HG02571 (cell line): ENCODE results near the gene VSTM1.
A peak's percentile ranks its signal among the peaks of the same experiment; 100 is the strongest.
"Not testable (repeated sequence)": the region's sequence is repeated elsewhere in the genome, so short reads cannot be mapped to it uniquely, and the experiment has no call there.

Source experiments
- ATAC-seq: cut with Tn5 transposase; IDR thresholded peaks from one replicate; pipeline ENCODE4 v1.9.1; 2021; ENCODE audit warnings: mild to moderate bottlenecking, moderate library complexity; ENCODE audit not compliant: unreplicated experiment

VSTM1 gene, protein sequence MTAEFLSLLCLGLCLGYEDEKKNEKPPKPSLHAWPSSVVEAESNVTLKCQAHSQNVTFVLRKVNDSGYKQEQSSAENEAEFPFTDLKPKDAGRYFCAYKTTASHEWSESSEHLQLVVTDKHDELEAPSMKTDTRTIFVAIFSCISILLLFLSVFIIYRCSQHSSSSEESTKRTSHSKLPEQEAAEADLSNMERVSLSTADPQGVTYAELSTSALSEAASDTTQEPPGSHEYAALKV

DNA sequence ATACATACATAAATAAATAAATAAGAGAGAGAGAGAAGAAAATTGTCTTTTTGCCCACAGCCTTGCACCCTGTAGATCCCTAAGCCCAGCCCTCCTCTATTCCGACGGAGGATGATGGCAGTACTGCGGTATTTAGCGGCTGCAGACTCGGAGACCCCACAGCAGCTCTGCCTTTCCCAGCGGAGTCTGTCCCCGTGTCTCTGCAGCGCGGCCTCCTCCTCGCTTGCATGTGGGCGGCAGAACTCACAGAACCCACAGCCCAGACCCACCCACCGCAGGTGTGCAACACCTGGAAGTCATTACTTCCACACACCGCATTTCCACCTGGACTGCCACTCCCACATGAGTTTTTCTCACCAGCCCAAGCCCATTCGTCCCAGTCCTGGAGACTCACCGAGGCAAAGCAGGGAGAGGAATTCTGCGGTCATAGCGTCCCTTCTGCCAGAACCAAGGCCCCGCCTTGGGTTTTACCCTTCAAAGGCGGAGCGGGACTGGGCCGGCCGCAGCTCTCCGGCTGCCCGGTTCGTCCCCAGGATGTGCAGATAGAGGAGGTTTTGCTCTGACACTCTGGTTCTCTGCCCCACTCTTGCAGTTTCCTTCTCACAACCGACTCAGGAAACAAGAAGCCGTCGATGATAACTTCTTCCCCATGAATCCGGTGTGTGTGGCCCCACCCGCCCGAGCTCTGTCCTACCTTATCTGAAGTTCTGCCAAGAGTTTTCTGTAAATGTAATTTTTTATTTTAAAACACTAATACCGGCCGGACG is at the start of gene VSTM1:
TSS of gene VSTM1 (minus strand) at position 548 of the 767 bp plus-strand sequence. CDS start at position 428, 120 bp downstream.
- ATAC-seq = no peak

- ATAC-seq = no peak
Measured at GRCh38 chr19:54109651-54110050, 46.0 kb upstream of the VSTM1 start.

GRCh38 chr19:54108496-54108895 is 44.8 kb upstream of the VSTM1 start:
- no peak for ATAC-seq

GRCh38 chr19:54107876-54108490 is 44.3 kb upstream of the VSTM1 start:
- no peak for ATAC-seq

- no peak for ATAC-seq
Measured at GRCh38 chr19:54106716-54107115, 43.0 kb upstream of the VSTM1 start.

DNA sequence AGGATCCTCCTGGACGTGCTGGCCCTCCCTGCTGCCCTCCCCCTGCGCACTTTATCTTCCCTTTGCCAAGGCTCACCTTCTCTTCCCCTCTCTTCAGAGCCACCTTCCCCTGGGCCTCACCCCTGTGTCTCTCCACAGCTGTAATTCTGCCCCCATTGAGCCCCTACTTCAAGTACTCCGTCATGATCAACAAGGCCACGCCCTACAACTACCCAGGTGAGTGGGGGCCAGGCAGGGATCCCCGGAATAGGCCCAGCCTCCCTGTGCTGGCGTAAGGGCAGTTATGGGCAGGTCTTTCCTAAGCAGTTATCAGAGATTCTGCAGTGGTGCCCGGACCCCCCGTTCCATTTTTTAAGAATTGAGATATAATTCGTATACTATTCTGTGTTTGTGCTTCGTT is 42.1 kb upstream of the VSTM1 start:
- ATAC-seq = no peak

DNA sequence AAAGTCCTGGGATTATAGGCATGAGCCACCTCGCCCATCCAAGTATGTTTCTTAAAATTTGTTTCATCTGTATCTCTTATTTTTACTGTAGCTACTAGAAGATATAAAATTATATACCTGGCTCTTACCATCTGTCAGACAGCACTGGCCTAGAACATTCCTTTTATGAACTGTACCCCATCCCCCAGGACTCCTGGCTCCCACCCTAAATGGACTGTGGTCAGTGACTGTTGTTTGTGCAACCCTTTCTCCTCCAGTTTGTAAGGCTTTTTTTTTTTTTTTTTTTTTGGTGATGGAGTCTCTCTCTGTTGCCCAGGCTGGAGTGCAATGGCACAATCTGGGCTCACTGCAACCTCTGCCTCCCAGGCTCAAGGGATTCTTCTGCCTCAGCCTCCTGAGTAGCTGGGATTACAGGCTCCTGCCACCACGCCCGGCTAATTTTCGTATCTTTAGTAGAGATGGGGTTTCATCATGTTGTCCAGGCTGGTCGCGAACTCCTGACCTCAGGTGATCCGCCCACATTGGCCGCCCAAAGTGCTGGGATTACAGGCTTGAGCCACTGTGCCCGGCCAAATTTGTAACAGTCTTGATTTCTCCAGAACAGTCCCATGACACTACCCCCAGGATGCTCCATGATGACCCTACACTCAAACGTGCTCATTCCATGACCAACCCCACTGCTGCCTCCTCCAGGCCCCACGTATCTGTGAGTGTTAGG is 41.5 kb upstream of the VSTM1 start:
- no peak for ATAC-seq

GRCh38 chr19:54102421-54103169 is 38.9 kb upstream of the VSTM1 start, which contains the start of gene NDUFA3:
NDUFA3 (plus strand) TSS chr19:54102855; CDS start chr19:54102879, 24 bp downstream.
- peak; percentile 91 for ATAC-seq

DNA sequence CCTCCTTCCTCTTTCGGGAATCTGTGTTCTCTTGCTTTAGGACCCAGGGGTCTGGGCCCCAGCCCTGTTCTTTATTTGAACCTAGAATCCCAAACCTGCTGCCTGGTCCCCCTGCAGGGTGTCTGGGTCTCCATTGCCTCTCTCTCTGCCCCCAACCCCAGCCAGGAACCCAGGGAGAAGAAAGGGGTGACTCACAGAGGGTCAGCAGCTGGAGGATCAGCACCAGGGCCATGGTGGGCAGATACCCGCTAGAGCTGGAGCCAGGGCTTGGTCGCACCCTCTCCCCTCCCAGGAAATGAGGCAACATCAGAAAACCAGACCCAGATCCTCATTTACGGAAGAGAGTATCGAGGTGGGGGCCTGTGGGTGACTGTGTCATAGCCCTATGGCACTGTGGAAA is 36.9 kb upstream of the VSTM1 start, which contains the start of gene OSCAR:
TSS of gene OSCAR (minus strand) at position 243 of the 400 bp plus-strand sequence. CDS start at position 232, 11 bp downstream.
- no peak for ATAC-seq

GRCh38 chr19:54099903-54100255 is 36.2 kb upstream of the VSTM1 start:
- ATAC-seq = not testable (repeated sequence)

- ATAC-seq = no peak
Measured at GRCh38 chr19:54099190-54099902, 35.6 kb upstream of the VSTM1 start.

DNA sequence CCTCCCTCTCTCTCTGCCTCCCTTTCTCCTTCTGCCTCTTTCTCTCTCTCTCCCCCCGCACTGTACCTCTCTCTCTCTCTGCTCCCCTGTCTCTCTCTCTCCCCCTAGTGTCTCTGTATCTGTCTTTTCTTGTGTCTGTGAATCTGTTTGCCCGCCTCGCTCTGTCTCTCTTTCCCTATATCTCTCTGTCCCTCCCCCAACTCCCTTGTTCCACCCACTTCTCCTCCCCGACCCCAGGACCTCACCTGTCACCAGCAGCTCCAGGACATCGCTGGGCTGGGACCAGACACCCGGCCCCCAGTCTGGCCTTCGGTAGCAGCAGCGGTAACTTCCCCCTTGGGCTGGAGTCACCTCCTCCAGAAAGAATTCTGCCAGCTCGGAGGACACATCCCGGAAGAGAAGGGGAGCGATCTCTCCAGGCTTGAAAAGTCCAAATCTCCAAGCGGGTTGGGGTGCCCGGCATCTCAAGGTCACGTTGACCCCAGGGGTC is 33.0 kb upstream of the VSTM1 start:
- no peak for ATAC-seq

DNA sequence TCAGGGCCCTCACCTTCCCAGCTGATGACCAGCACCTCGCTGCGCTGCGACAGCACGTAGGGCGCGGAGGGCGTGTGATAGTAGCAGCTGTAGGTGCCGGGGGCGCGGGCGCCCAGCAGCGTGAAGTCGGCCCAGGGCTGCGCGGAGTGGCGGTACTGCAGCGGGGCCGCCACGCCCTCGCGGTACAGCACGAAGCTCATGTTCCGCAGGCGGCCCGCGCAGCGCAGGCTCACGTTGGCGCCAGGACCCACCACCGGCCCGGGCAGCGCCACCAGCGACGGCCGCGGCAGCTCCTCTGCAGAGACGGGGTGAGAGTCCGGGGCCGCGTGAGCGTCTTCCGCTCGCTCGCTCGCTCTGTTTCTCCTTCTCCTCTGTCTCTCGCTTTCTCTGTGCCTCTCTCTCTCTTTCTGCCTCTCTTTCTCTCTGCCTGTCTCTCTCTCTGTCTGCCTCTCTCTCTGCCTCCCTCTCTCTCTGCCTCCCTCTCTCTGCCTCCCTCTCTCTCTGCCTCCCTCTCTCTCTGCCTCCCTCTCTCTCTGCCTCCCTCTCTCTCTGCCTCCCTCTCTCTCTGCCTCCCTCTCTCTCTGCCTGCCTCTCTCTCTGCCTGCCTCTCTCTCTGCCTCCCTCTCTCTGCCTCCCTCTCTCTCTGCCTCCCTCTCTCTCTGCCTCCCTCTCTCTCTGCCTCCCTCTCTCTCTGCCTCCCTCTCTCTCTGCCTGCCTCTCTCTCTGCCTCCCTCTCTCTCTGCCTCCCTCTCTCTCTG is 32.3 kb upstream of the VSTM1 start:
- not testable (repeated sequence) for ATAC-seq

DNA sequence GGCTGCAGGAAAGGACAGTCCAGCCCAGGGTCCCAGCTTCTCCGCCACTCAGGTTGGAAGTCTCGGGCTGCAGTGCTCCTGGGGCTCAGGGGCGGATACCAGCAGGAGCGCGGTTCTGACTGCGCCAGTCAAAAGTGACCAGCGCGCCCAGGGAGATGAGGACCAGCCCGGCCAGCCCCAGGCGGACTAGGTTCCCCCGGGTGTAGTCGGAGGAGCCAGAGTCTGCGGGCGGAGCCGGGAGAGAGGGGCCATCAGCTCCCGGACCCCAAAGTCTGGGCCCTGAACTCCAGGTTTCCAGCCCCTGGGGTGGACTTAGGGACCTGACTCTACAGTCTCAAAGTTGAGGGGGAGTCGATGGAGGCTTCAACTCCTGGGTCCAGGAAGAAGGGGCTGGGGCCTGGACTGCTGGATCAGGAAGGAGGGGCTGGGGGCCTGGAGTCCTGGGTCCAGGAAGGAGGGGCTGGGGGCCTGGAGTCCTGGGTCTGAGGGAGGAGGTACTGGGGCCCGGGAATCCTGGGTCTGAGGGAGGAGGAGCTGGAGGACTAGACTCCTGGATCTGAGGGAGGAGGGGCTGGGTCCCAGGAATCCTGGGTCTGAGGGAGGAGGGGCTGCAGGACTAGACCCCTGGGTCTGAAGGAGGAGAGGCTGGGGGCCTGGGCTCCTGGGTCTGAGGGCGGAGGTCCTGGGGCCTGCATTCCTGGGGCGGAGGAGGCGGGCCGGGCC is 31.6 kb upstream of the VSTM1 start:
- ATAC-seq = no peak

- no peak for ATAC-seq
Measured at GRCh38 chr19:54094426-54095000, 30.8 kb upstream of the VSTM1 start.

GRCh38 chr19:54084410-54084809 is 20.7 kb upstream of the VSTM1 start:
- ATAC-seq = no peak

DNA sequence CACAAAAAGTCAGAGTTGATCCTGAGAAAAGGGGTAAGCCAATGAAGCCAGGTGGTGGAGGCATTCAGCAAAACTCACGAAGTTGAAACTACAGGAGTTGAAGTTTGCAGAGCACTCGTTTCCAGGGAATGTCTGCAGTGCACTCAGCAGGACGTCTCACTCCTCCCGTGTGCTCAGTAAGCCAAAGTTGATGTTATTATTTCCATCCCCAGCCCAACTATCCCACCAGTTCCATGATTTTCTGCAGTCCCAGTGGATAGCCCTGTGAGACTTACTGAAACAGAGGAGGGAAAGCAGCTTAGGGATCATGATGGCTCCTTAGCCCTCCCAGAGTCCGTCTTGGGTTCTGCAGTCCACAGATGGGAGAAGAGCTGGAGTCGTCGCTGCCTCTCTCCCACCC is 17.3 kb upstream of the VSTM1 start, which contains the start of gene TARM1:
TSS of gene TARM1 (minus strand) at position 334 of the 400 bp plus-strand sequence. CDS start at position 309, 25 bp downstream.
- ATAC-seq = no peak

DNA sequence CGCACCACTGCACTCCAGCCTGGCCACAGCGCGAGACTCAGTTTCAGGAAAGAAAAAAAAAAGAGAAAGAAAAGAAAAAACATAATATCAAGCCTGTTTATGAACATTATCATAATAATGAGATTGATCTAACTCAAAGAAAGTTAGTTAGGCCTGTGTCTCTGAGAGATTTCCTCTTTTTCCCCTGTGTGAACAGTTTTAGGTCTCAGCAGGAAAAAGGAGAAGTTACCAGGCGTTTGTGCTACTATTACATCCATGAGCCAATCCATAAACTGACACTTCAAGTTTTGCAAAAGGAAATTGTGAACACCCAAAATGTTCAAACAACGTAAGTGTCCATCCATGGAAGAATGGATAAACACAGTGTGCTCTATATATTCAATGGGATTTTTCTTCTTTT is 13.6 kb upstream of the VSTM1 start:
- ATAC-seq = no peak
